GM12878 (cell line): Measurements from ENCODE around the gene UGGT2.

Source experiments
- JUNB ChIP-seq: IDR thresholded peaks from 2 replicates; pipeline ENCODE4 v1.6.1; 2016; ENCODE audit warnings: antibody characterized with exemption, mild to moderate bottlenecking
- MXI1 ChIP-seq: fragments of 150-350 bp; IDR thresholded peaks from 2 replicates; pipeline ENCODE4 v1.6.1; 2011; ENCODE audit warnings: low read depth, mild to moderate bottlenecking, inconsistent platforms, low read length, improper control_type of control experiment
- NFYB ChIP-seq: IDR thresholded peaks from 2 replicates; pipeline ENCODE4 v1.6.1; 2011; ENCODE audit warnings: low read depth, mild to moderate bottlenecking, low read length, improper control_type of control experiment, moderate library complexity; ENCODE audit not compliant: insufficient read depth
- RAD21 ChIP-seq: IDR thresholded peaks from 2 replicates; pipeline ENCODE4 v1.6.1; 2011; ENCODE audit warnings: mild to moderate bottlenecking, low read depth, low read length, moderate library complexity; ENCODE audit not compliant: insufficient read depth
- SP1 ChIP-seq: IDR thresholded peaks from one replicate; pipeline ENCODE4 v1.6.1; 2011; ENCODE audit warnings: low read depth, low read length
- ZNF274 ChIP-seq: IDR thresholded peaks from one replicate; pipeline ENCODE4 v1.8.0; 2011; ENCODE audit not compliant: insufficient read length, insufficient read depth
- TF ChIP-seq, protein P1 (sequence below): fragments of 450-650 bp; IDR thresholded peaks from 2 replicates; pipeline ENCODE4 v1.6.1; 2017; ENCODE audit warnings: mild to moderate bottlenecking, moderate library complexity
- TF ChIP-seq, protein P2 (sequence below), 3 experiments: IDR thresholded peaks in 2 of 3; conservative IDR thresholded peaks in 1 of 3; 2 replicates each; pipeline ENCODE4 v1.5.1; 2011; ENCODE audit warnings: low read depth in 3 of 3, low read length in 3 of 3, mild to moderate bottlenecking in 3 of 3, control low read depth in 2 of 3, moderate library complexity in 2 of 3, inconsistent platforms in 1 of 3, mixed read lengths in 1 of 3; ENCODE audit not compliant: control insufficient read depth in 2 of 3, insufficient read depth in 1 of 3; ENCODE audit errors: extremely low read depth in 1 of 3

DNA sequence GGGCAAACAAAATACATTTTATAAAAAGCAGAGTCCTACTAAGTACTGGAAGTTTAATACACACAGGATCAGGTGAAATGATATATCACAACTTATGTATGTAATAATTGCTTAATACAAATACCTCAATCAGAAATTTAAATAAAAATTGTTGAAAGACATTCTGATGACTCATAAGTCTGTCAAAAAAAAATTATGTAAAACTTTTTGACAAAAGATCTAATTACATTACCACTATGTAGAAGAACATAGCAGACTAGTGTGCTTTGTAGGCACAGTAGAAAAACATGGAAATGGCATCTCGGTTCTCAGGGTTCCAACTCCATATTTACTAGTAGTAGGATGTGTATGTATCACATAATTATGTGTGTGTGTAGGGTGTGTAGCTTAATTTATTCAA, 220.1 kb downstream of the UGGT2 start:
- TF ChIP-seq, protein P1, sequence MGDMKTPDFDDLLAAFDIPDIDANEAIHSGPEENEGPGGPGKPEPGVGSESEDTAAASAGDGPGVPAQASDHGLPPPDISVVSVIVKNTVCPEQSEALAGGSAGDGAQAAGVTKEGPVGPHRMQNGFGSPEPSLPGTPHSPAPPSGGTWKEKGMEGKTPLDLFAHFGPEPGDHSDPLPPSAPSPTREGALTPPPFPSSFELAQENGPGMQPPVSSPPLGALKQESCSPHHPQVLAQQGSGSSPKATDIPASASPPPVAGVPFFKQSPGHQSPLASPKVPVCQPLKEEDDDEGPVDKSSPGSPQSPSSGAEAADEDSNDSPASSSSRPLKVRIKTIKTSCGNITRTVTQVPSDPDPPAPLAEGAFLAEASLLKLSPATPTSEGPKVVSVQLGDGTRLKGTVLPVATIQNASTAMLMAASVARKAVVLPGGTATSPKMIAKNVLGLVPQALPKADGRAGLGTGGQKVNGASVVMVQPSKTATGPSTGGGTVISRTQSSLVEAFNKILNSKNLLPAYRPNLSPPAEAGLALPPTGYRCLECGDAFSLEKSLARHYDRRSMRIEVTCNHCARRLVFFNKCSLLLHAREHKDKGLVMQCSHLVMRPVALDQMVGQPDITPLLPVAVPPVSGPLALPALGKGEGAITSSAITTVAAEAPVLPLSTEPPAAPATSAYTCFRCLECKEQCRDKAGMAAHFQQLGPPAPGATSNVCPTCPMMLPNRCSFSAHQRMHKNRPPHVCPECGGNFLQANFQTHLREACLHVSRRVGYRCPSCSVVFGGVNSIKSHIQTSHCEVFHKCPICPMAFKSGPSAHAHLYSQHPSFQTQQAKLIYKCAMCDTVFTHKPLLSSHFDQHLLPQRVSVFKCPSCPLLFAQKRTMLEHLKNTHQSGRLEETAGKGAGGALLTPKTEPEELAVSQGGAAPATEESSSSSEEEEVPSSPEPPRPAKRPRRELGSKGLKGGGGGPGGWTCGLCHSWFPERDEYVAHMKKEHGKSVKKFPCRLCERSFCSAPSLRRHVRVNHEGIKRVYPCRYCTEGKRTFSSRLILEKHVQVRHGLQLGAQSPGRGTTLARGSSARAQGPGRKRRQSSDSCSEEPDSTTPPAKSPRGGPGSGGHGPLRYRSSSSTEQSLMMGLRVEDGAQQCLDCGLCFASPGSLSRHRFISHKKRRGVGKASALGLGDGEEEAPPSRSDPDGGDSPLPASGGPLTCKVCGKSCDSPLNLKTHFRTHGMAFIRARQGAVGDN: no peak
- no peak for TF ChIP-seq JUNB
- TF ChIP-seq SP1: no peak
- TF ChIP-seq, protein P2, sequence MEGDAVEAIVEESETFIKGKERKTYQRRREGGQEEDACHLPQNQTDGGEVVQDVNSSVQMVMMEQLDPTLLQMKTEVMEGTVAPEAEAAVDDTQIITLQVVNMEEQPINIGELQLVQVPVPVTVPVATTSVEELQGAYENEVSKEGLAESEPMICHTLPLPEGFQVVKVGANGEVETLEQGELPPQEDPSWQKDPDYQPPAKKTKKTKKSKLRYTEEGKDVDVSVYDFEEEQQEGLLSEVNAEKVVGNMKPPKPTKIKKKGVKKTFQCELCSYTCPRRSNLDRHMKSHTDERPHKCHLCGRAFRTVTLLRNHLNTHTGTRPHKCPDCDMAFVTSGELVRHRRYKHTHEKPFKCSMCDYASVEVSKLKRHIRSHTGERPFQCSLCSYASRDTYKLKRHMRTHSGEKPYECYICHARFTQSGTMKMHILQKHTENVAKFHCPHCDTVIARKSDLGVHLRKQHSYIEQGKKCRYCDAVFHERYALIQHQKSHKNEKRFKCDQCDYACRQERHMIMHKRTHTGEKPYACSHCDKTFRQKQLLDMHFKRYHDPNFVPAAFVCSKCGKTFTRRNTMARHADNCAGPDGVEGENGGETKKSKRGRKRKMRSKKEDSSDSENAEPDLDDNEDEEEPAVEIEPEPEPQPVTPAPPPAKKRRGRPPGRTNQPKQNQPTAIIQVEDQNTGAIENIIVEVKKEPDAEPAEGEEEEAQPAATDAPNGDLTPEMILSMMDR (IDR thresholded peaks at IDR 0.05 in 2 of 3, conservative IDR thresholded peaks at IDR 0.05 in 1 of 3; ENCODE audit: control insufficient read depth in 2 of 3, extremely low read depth in 1 of 3, insufficient read depth in 1 of 3, low read depth in 3 of 3, low read length in 3 of 3): no peak
- no peak for TF ChIP-seq RAD21
- no peak for TF ChIP-seq ZNF274
- TF ChIP-seq NFYB: no peak
- TF ChIP-seq MXI1: no peak
